Neuronal stem cell (in vitro differentiated cells): ENCODE measurements around the gene CERS2.
A peak's percentile ranks its signal among the peaks of the same experiment; 100 is the strongest.

ENCODE experiments used
- DNase-seq: peaks from one replicate; pipeline ENCODE4 v3.0.0-alpha.2; 2013; ENCODE audit warnings: low spot score
- H2AFZ ChIP-seq: one replicate; pipeline ENCODE4 v1.6.1; 2013; ENCODE audit warnings: mild to moderate bottlenecking, low read length, inconsistent platforms
- H2AK5ac ChIP-seq: 2 replicates; pipeline ENCODE4 v1.6.1; 2013; ENCODE audit warnings: low read depth, mild to moderate bottlenecking, inconsistent platforms, low read length, moderate library complexity, mixed read lengths
- H2BK120ac ChIP-seq: 2 replicates; pipeline ENCODE4 v1.6.1; 2013; ENCODE audit warnings: low read depth, mild to moderate bottlenecking, inconsistent platforms, low read length, moderate library complexity, mixed read lengths
- H2BK12ac ChIP-seq: one replicate; pipeline ENCODE4 v1.6.1; 2013; ENCODE audit warnings: low read length, inconsistent platforms
- H2BK15ac ChIP-seq: 2 replicates; pipeline ENCODE4 v1.6.1; 2013; ENCODE audit warnings: mild to moderate bottlenecking, low read length, inconsistent platforms, mixed read lengths
- H2BK5ac ChIP-seq: one replicate; pipeline ENCODE4 v1.6.1; 2013; ENCODE audit warnings: inconsistent platforms, mild to moderate bottlenecking, low read length, moderate library complexity
- H3K14ac ChIP-seq: one replicate; pipeline ENCODE4 v1.6.1; 2013; ENCODE audit warnings: low read length, inconsistent platforms
- H3K18ac ChIP-seq: 2 replicates; pipeline ENCODE4 v1.6.1; 2013; ENCODE audit warnings: low read length, inconsistent platforms
- H3K23ac ChIP-seq: 2 replicates; pipeline ENCODE4 v1.6.1; 2013; ENCODE audit warnings: low read depth, mild to moderate bottlenecking, mixed read lengths, low read length, inconsistent platforms; ENCODE audit not compliant: poor library complexity
- H3K27ac ChIP-seq: replicated peaks from 3 replicates; pipeline ENCODE4 v1.5.1; 2013; ENCODE audit warnings: low read length, inconsistent platforms
- H3K27me3 ChIP-seq, 3 experiments: 2 replicates each; pipeline ENCODE4 v1.6.1; 2013; ENCODE audit warnings: low read length in 3 of 3, mild to moderate bottlenecking in 2 of 3, inconsistent platforms in 1 of 3, low read depth in 1 of 3, mixed read lengths in 1 of 3, moderate library complexity in 1 of 3; ENCODE audit not compliant: control insufficient read depth in 3 of 3, insufficient read depth in 3 of 3
- H3K36me3 ChIP-seq, 2 donors: replicated peaks in 1 of 2; 2 replicates each; pipeline ENCODE4 v1.6.1; 2013; ENCODE audit warnings: low read length in 2 of 2; ENCODE audit not compliant: control insufficient read depth in 2 of 2, insufficient read depth in 2 of 2
- H3K4ac ChIP-seq: 2 replicates; pipeline ENCODE4 v1.6.1; 2013; ENCODE audit warnings: inconsistent platforms, mild to moderate bottlenecking, low read length, moderate library complexity
- H3K4me1 ChIP-seq, 2 donors: 1 replicate in 1 of 2; 2 replicates in 1 of 2; pipeline ENCODE4 v1.6.1; 2013; ENCODE audit warnings: low read length in 2 of 2, low read depth in 1 of 2; ENCODE audit not compliant: control insufficient read depth in 2 of 2, insufficient read depth in 1 of 2
- H3K4me2 ChIP-seq: one replicate; pipeline ENCODE4 v1.6.1; 2013; ENCODE audit warnings: mild to moderate bottlenecking, low read length, inconsistent platforms; ENCODE audit not compliant: insufficient read depth, poor library complexity, severe bottlenecking
- H3K4me3 ChIP-seq, 2 donors: 2 replicates each; pipeline ENCODE4 v1.5.1; 2013; ENCODE audit warnings: low read length in 2 of 2, mild to moderate bottlenecking in 2 of 2, inconsistent platforms in 1 of 2, moderate library complexity in 1 of 2
- H3K79me1 ChIP-seq: one replicate; pipeline ENCODE4 v1.6.1; 2013; ENCODE audit warnings: low read depth, mild to moderate bottlenecking, inconsistent platforms, low read length, moderate library complexity
- H3K9ac ChIP-seq: one replicate; pipeline ENCODE4 v1.6.1; 2013; ENCODE audit warnings: mild to moderate bottlenecking, low read depth, low read length, inconsistent platforms; ENCODE audit not compliant: poor library complexity
- H3K9me3 ChIP-seq, 2 donors: replicated peaks in 1 of 2; 2 replicates each; pipeline versions ENCODE3 to v1.6.1; 2013; ENCODE audit warnings: low read length in 2 of 2, mild to moderate bottlenecking in 2 of 2, inconsistent platforms in 1 of 2, low read depth in 1 of 2, mixed read lengths in 1 of 2, moderate library complexity in 1 of 2; ENCODE audit not compliant: control insufficient read depth in 2 of 2, insufficient read depth in 1 of 2
- H4K8ac ChIP-seq: one replicate; pipeline ENCODE4 v1.6.1; 2013; ENCODE audit warnings: low read depth, mild to moderate bottlenecking, inconsistent platforms, low read length, moderate library complexity
- H4K91ac ChIP-seq: one replicate; pipeline ENCODE4 v1.6.1; 2013; ENCODE audit warnings: low read length, low read depth, mild to moderate bottlenecking, inconsistent platforms; ENCODE audit not compliant: poor library complexity
- WGBS, 2 donors: extraction: QIAGEN DNeasy Blood & Tissue Kit; methylation state at CpG; one replicate each; pipeline ENCODE4 v1.1.7; 2013; ENCODE audit warnings: missing lambda C conversion rate in 2 of 2, mixed read lengths in 1 of 2; ENCODE audit not compliant: insufficient read length in 2 of 2, insufficient replicate concordance in 1 of 2; ENCODE audit errors: extremely low coverage in 2 of 2; 5-methylcytosine and 5-hydroxymethylcytosine counted together

The CERS2 gene

DNA sequence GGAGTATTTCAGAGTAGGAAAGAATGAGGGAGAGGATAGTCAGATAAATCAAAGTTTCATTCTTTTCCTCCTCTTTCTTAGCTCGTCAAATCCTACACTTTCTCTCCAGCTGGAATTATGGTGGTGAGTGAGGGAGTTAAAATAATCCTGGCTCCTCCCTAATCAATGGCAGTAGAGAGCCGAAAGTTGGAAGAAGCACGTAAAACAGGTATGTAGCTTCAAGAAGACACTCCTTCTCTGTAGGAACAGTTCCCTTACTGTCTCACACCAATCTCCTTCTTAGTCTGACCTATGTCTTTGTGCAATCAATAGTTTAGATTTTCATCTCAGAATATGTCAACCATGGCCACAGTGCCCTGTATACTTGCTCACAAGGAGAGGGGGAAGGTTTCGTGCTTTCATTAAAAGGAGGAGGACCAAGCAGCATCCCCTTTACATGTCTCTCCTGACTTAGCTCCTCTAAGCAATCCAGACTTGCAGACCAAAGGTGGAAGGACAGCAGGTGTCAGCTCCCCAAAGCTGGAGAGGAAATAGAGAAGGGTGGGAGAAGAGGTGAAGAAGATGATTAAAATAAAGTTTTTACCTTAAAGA lies 31.2 kb upstream of the CERS2 start:
- no peak overlapping the region for H2BK15ac ChIP-seq
- H3K36me3 ChIP-seq, result peaks cover 0 to 6% of the 10 kb centered on the region in 2 donors
- peak overlapping the region; percentile 26 for H3K9ac ChIP-seq
- no peak overlapping the region for H3K23ac ChIP-seq
- H3K27ac ChIP-seq, result no peak overlapping the region
- peaks cover 12 to 16% of the 10 kb centered on the region in 2 donors for H3K4me1 ChIP-seq
- peak overlapping the region; percentile 81 for H3K4me2 ChIP-seq
- H3K14ac ChIP-seq, result no peak overlapping the region
- H2BK5ac ChIP-seq, result no peak overlapping the region
- no peak overlapping the region for H2AK5ac ChIP-seq
- no peak for DNase-seq
- no peak overlapping the region for H3K18ac ChIP-seq
- no peak overlapping the region for H3K4ac ChIP-seq
- peak overlapping the region; percentile 89 for H2AFZ ChIP-seq
- H2BK12ac ChIP-seq, result no peak overlapping the region
- no peak overlapping the region for H4K91ac ChIP-seq
- no peak overlapping the region for H2BK120ac ChIP-seq
- H3K4me3 ChIP-seq, result peak overlapping the region in 1 of 2 donors; percentile 61
- no CpG with 5 or more reads among the region's 4 CpGs for whole genome bisulfite sequencing, 2 donors
- no peaks in the 10 kb centered on the region for H3K27me3 ChIP-seq
- H3K9me3 ChIP-seq, result no peaks in the 10 kb centered on the region
- H4K8ac ChIP-seq, result no peak overlapping the region
- H3K79me1 ChIP-seq, result no peaks in the 10 kb centered on the region

- DNase-seq, result no peak
- H4K91ac ChIP-seq, result no peak overlapping the region
- H3K14ac ChIP-seq, result no peak overlapping the region
- H3K4me1 ChIP-seq, result peaks cover 9 to 10% of the 10 kb centered on the region in 2 donors
- H2AK5ac ChIP-seq, result no peak overlapping the region
- no peak overlapping the region for H3K27ac ChIP-seq
- no peak overlapping the region for H2BK120ac ChIP-seq
- no peaks in the 10 kb centered on the region for H3K27me3 ChIP-seq
- no peak overlapping the region for H3K4me3 ChIP-seq
- no peak overlapping the region for H3K4me2 ChIP-seq
- H3K23ac ChIP-seq, result no peak overlapping the region
- no peak overlapping the region for H2BK12ac ChIP-seq
- H3K18ac ChIP-seq, result no peak overlapping the region
- no peaks in the 10 kb centered on the region for H3K79me1 ChIP-seq
- H3K4ac ChIP-seq, result no peak overlapping the region
- no peak overlapping the region for H3K9ac ChIP-seq
- no peak overlapping the region for H2AFZ ChIP-seq
- no peaks in the 10 kb centered on the region for H3K9me3 ChIP-seq
- H3K36me3 ChIP-seq, result peaks cover 4 to 18% of the 10 kb centered on the region in 2 donors
- H2BK15ac ChIP-seq, result no peak overlapping the region
- H4K8ac ChIP-seq, result no peak overlapping the region
- no peak overlapping the region for H2BK5ac ChIP-seq
Measured at GRCh38 chr1:151003180-151003579, 28.5 kb upstream of the CERS2 start.

DNA sequence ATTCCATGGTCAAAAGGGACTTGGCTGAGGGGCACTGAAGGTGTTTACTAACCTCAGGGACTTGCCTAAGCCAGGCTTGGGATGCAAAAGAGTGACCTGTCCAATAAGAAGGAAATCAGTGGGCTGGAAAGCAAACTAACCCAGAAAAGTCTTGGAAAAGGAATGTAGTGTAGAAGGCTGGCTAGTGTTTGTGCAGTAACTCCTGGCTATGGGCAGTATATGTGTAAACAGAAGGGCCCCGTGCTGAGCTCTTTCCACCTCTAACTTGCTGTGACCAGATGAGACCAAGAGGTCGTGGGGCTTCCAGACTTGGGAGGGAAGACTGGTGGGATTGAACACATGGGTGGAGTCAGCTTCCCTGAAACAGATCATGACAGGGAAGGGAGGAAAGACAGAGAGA lies 28.0 kb upstream of the CERS2 start:
- H3K14ac ChIP-seq, result no peak overlapping the region
- no peak overlapping the region for H4K91ac ChIP-seq
- no peak for DNase-seq
- no peak overlapping the region for H3K4ac ChIP-seq
- H3K9me3 ChIP-seq, result no peaks in the 10 kb centered on the region
- peaks cover 6 to 9% of the 10 kb centered on the region in 2 donors for H3K4me1 ChIP-seq
- H3K4me3 ChIP-seq, result no peak overlapping the region
- H2BK12ac ChIP-seq, result no peak overlapping the region
- H2AK5ac ChIP-seq, result no peak overlapping the region
- no peak overlapping the region for H2BK5ac ChIP-seq
- H3K79me1 ChIP-seq, result no peaks in the 10 kb centered on the region
- H3K18ac ChIP-seq, result no peak overlapping the region
- no peak overlapping the region for H2BK15ac ChIP-seq
- no peak overlapping the region for H2BK120ac ChIP-seq
- no peak overlapping the region for H4K8ac ChIP-seq
- H3K27ac ChIP-seq, result no peak overlapping the region
- no peak overlapping the region for H3K4me2 ChIP-seq
- no peak overlapping the region for H3K9ac ChIP-seq
- WGBS, 2 donors, result no CpG with 5 or more reads among the region's 2 CpGs
- no peak overlapping the region for H3K23ac ChIP-seq
- no peaks in the 10 kb centered on the region for H3K27me3 ChIP-seq
- H2AFZ ChIP-seq, result no peak overlapping the region
- H3K36me3 ChIP-seq, result peaks cover 4 to 22% of the 10 kb centered on the region in 2 donors

DNA sequence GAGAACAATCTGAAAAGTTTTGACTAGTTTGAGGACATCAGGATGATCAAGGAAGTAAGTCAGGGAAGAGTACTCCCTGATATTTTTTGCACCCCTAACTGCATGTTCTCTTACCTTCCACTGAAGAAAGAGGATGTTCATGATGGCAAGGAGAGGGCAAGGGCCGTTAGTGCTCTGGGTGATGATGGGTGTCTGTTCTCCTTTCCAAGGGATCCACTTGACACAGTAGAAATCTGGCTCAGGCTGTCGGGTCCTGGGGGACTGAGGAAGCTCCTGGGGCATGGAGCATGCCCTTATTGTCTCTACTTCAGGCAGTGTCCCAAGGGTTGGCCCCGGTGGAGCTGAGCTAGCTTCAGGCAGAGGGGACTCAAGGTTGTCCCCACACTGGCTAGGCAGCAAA lies 27.4 kb upstream of the CERS2 start:
- H3K14ac ChIP-seq, result no peak overlapping the region
- no peak overlapping the region for H2BK12ac ChIP-seq
- no peak overlapping the region for H3K9ac ChIP-seq
- H3K79me1 ChIP-seq, result no peaks in the 10 kb centered on the region
- H3K36me3 ChIP-seq, result peaks cover 6 to 25% of the 10 kb centered on the region in 2 donors
- H4K91ac ChIP-seq, result no peak overlapping the region
- H3K4me3 ChIP-seq, result no peak overlapping the region
- no peak overlapping the region for H3K4me2 ChIP-seq
- no peak overlapping the region for H2AK5ac ChIP-seq
- no CpG with 5 or more reads among the region's 3 CpGs for WGBS, 2 donors
- H2BK120ac ChIP-seq, result no peak overlapping the region
- no peak overlapping the region for H3K4ac ChIP-seq
- H3K4me1 ChIP-seq, result peaks cover 5 to 6% of the 10 kb centered on the region in 2 donors
- H3K27ac ChIP-seq, result no peak overlapping the region
- DNase-seq, result no peak
- H3K18ac ChIP-seq, result no peak overlapping the region
- no peak overlapping the region for H2BK15ac ChIP-seq
- H3K23ac ChIP-seq, result no peak overlapping the region
- no peak overlapping the region for H4K8ac ChIP-seq
- no peak overlapping the region for H2AFZ ChIP-seq
- H3K27me3 ChIP-seq, result no peaks in the 10 kb centered on the region
- H3K9me3 ChIP-seq, result no peaks in the 10 kb centered on the region
- no peak overlapping the region for H2BK5ac ChIP-seq
